Skin epidermis (tissue), 12 donors: ENCODE results near the gene SYNE1.
"Not testable (repeated sequence)": the region's sequence is repeated elsewhere in the genome, so short reads cannot be mapped to it uniquely, and the experiment has no call there.

Source experiments
- H3K27ac ChIP-seq, 21 experiments: fragments of 200-600 bp; sonication (generic) in 11 of 21; one replicate each; pipeline ENCODE4 v1.5.0; 2020; ENCODE audit warnings: mild to moderate bottlenecking in 3 of 21, inconsistent platforms in 2 of 21, moderate library complexity in 2 of 21
- H3K4me3 ChIP-seq, 7 experiments: fragments of 200-600 bp; sonication (generic) in 2 of 7; one replicate each; pipeline ENCODE4 v1.5.0; 2020; ENCODE audit warnings: inconsistent platforms in 2 of 7, mild to moderate bottlenecking in 2 of 7, moderate library complexity in 1 of 7

Gene SYNE1

DNA sequence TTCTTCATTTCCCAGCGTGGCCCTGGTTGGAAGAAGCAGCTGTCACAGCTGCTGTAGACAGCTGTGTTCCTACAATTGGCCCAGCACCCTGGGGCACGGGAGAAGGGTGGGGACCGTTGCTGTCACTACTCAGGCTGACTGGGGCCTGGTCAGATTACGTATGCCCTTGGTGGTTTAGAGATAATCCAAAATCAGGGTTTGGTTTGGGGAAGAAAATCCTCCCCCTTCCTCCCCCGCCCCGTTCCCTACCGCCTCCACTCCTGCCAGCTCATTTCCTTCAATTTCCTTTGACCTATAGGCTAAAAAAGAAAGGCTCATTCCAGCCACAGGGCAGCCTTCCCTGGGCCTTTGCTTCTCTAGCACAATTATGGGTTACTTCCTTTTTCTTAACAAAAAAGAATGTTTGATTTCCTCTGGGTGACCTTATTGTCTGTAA, 537.0 kb downstream of the SYNE1 start:
- peak overlapping the region in 14 of 21 experiments; percentile 1 to 69 (median 33) for H3K27ac ChIP-seq
- H3K4me3 ChIP-seq, result no peak overlapping the region

DNA sequence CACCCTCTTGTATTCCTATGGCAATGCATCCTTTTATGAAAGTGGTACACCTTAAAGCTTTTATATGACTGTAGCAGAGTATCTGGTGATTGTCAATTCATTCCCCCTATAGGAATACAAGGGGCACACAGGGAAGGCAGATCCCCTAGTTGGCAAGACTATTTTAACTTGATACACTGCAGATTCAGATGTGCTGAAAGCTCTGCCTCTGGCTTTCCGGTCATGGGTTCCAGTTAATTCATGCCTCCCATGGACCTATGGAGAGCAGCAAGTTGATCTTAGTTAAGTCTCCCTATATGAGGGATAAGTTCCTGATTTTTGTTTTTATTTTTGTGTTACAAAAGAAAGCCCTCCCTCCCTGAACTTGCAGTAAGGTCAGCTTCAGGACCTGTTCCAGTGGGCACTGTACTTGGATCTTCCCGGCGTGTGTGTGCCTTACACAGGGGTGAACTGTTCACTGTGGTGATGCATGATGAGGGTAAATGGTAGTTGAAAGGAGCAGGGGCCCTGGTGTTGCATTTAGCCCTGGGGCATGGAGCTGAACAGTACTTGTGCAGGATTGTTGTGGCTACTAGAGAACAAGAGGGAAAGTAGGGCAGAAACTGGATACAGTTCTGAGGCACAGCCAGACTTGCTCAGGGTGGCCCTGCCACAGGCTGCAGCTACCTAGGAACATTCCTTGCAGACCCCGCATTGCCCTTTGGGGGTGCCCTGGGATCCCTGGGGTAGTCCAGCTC, 537.5 kb downstream of the SYNE1 start:
- H3K27ac ChIP-seq, result peak overlapping the region in 14 of 21 experiments; percentile 1 to 69 (median 28)
- no peak overlapping the region for H3K4me3 ChIP-seq

DNA sequence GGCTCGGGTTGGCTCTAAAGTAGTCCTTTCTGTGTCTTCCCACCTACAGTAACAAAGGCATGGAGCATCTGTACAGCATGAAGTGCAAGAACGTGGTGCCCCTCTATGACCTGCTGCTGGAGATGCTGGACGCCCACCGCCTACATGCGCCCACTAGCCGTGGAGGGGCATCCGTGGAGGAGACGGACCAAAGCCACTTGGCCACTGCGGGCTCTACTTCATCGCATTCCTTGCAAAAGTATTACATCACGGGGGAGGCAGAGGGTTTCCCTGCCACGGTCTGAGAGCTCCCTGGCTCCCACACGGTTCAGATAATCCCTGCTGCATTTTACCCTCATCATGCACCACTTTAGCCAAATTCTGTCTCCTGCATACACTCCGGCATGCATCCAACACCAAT, 538.5 kb downstream of the SYNE1 start:
- Histone ChIP-seq H3K4me3 (no peak overlapping the region), H3K27ac (no peak overlapping the region)

DNA sequence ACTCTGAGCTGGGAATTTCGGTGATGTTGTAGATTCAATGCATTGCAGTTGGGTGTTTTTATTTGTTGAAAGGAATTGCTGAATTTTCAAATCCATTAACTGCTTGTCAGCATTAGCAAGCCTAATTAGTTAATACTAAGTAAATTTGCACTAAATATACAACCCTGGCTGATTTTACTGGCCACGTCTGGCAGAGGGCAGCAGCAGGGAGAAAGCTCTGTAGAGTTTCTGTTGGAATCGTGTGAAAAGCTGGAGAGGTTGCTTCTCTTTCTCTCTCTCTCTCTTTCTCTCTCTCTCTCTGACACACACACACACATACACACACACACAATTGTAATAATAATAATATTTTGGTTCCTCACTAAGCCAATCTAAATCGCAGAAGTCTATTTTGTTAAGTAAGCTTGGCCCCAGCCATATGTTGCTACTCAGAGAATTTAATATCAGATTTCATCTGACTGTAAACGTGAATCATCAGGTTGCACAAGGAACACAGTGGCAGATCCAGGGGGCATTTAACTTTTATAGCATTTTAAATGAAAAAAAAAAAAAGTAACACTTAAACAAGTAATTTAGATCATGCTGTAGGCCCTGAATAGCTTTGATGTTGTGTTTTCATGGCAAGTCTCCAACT, 540.2 kb downstream of the SYNE1 start:
- Histone ChIP-seq H3K4me3 (no peak overlapping the region), H3K27ac (peak overlapping the region in 9 of 21 experiments; percentile 18 to 75 (median 39))

DNA sequence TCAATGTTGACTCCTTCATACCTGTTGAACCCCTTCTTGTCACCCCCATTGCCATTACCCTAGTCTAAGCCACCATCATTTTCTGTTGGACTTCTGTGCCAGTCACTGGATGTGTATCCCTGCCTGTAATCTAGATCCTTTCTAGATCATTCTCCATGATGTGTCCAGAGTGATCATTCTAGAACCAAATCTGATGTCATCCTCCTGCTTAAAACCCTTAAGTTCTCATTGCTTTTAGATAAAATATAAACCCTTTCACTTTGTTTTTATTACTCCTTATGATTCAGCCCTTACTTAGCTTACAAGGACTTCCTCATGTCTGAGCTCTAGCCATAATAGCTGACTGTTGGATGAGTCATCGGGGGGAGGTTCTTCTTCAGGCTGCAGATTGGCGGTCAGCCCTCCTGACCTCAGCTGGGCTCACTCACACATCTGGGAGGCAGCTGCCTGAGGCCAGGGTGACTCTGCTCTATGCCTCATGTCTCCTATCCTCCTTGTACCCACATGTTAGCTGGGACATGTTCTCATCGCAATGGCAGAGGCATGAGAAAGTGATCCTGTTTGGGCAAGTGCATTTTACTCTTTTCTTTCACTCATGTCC, 542.1 kb downstream of the SYNE1 start:
- peak overlapping the region in 12 of 21 experiments; percentile 24 to 80 (median 56) for H3K27ac ChIP-seq
- no peak overlapping the region for H3K4me3 ChIP-seq

DNA sequence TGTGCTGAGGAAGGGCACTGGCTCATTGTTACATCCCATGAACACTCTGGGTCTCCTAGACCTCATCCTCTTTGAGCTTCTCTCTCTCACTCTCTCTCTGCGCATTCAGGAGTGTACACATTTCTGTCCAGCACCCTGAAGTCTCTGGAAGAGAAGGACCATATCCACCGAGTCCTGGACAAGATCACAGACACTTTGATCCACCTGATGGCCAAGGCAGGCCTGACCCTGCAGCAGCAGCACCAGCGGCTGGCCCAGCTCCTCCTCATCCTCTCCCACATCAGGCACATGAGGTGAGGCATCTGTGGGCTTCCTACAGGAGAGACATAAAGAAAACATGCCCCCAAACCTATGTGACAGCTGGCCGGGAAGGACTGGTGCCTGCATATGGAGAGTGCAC, 542.9 kb downstream of the SYNE1 start:
- no peak overlapping the region for H3K4me3 ChIP-seq
- H3K27ac ChIP-seq, result peak overlapping the region in 4 of 21 experiments; percentile 37 to 80 (median 63)

DNA sequence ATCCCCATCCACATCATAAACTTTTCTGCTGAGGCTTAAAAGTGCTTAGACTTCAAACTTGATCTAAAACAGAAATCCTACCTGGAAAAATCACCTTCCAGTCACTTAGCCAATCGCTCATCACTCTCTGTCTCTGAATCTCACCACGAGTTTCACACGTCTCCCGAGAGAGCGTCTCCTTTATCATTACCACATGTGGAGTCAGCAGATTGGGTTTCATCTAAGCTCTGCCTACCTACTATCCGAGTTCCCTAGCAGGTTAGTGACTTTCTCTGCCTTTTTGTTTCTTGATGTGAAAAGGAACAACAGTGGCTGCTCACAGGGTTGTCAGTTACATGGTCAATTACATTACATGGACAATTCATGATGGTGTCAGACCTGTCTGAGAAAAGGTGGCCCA, 543.5 kb downstream of the SYNE1 start:
- Histone ChIP-seq H3K27ac (no peak overlapping the region), H3K4me3 (no peak overlapping the region)

DNA sequence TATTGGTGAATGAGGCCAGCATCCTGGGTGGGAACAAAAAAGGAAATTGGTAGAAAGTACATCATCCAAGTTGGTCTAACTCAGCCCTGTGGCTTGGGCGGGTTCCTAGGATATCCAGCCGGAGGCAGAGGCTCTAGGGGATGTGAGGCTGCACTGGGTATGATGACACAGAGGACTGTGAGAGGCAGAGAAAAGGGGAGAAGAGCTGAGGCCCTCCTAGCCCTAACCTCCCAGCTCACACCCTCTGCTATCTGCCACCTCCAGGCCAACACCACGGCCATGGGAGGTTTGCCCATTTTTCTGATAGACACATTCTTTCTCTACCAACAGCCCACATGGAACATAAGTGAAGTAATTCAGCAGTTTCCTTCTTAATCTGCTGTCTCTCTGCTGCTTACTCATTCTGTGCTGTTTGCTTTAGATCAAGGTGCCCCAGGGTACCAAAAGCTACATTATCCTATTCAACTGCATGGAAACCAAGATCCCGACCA, 545.3 kb downstream of the SYNE1 start:
- peak overlapping the region in 1 of 21 experiments; percentile 6 for H3K27ac ChIP-seq
- H3K4me3 ChIP-seq, result no peak overlapping the region

DNA sequence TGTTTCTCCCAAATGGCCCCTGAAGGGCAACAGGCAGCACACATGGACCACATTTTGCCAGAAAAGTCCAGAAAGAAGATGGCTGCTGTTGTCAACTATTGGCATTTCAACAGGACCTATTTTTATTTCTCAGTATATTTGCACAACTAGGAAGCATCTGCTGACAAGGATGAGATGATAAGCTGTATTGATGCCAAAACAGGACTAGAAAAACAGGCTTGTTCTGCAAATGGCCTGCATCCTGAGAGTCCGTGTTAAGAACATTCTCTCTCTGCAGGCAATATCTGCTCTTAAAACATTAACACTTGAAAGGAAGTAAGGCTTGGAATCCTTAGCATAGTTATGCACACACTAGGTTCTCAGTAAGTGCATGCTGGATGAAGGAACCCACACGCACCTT, 546.0 kb downstream of the SYNE1 start:
- Histone ChIP-seq H3K27ac (no peak overlapping the region), H3K4me3 (no peak overlapping the region)

DNA sequence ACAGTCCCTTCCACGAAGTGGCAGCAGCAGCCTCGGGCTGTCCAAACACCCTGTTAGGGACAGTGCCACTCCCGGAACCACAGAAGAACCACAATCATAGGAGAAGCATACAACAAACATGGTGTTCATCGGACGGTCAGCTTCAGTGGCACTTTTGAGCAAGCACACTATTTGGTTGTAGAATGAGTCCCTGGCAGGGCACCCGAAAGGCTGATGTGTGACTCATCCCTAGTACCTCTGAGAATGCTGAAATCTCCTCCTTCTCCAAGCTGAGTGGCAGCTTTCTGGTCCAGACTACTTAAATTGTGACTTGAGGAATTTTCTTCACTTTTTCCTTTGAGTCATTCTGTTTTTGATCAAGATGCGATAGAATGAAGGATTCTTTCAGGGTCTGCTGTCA, 547.2 kb downstream of the SYNE1 start:
- no peak overlapping the region for H3K4me3 ChIP-seq
- no peak overlapping the region for H3K27ac ChIP-seq

DNA sequence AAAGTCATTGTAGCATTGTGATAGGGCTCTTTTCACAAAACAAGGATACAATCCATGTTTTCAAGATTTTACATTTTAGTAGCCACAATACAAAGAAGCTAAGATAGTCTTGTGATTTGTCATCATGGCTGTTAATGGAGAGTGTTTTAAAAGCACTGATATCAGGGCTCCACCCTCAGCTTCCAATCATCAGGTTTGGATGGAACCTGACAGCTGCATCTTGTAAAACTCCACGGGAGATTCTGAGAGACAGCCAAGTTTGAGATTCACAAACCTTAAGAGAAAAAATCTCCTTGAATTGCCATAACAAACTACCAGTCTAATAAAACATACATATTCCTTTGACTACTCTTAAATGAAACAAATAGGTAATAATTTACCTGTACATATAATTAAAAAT, 549.5 kb downstream of the SYNE1 start:
- Histone ChIP-seq H3K27ac (no peak overlapping the region), H3K4me3 (no peak overlapping the region)

DNA sequence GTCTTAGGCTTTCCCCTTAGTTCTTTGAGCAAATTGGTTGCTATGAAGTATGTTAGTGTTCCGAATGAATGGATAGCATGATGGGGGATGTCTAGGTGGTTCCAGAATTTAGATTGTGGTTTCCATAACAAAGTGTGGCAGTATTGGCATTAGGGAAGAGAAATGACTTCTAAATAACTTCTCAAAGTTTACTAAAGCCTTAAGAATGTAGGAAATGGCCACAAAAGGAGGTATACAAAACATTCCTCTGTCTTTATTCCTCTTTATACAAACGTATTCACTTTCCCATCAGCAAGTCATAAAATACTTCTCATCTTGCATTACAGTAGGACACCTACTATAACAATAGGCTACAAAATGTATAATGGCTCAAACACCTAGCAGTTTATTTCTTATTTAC, 550.1 kb downstream of the SYNE1 start:
- Histone ChIP-seq H3K4me3 (no peak overlapping the region), H3K27ac (no peak overlapping the region)

DNA sequence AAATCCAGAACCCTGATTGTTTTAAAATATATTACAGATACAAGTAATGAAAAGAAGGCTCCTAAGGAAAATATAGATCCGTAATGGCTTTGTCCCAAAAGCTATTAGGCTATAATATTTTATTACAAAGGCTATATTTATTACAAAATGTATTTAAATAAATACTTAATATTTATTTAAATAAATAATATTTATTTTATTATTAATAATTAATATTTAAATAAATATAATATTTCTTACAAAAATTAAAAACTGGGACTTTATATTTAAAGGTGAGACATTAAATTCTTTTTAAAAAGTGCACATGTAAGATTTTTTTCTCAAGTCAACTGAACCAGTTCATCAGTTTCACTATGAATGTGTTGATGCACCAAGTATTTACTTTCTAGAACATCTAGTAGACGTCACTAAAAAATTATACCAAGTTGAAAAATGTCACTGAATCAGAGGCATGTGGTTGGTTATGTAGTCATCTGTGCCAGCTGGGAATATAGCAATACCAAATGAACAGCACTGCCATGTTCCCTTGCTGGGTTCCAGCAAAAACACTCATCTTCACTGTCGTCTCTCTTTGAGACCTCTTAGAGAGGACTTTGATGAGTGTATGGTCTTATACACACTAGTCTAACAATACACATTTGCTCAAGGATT, 550.8 kb downstream of the SYNE1 start:
- no peak overlapping the region for H3K4me3 ChIP-seq
- no peak overlapping the region for H3K27ac ChIP-seq

DNA sequence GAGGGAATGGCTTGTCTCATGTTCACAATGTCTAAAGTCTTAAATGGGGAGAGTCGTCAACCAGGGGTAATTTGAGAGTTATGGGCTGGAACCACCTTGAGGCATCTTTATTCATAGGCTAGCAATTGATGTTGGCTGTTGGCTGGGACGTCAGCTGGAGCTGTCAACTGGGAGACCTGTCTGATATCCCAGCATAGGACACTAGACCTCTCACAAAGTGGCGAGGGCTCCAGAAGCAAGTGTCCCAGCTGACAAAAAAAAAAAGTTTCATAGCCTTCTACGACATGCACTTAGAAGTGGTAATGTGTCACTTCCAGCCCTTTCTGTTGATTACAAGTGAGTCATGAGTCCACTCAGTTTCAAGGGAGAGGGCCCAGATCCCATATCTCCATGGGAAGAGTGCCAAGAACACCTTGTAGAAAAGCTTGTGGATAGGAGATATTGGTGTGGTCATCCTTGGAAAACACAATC, 551.7 kb downstream of the SYNE1 start:
- Histone ChIP-seq H3K27ac (no peak overlapping the region), H3K4me3 (no peak overlapping the region)

DNA sequence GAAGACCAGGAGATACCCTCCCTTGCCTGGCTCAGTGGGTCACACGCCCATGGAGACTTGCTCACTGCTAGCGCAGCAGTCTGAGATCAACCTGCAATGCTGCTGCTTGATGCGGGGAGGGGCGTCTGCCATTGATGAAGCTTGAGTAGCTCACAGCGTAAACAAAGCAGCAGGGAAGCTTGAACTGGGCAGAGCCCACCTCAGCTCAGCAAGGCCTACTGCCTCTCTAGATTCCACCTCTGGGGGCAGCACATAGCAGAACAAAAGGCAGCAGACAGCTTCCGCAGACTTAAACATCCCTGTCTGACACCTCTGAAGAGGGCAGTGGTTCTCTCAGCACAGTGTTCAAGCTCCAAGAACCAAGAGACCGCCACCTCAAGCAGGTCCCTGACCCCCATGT, 558.4 kb downstream of the SYNE1 start:
- Histone ChIP-seq H3K27ac (no peak overlapping the region), H3K4me3 (no peak overlapping the region)

DNA sequence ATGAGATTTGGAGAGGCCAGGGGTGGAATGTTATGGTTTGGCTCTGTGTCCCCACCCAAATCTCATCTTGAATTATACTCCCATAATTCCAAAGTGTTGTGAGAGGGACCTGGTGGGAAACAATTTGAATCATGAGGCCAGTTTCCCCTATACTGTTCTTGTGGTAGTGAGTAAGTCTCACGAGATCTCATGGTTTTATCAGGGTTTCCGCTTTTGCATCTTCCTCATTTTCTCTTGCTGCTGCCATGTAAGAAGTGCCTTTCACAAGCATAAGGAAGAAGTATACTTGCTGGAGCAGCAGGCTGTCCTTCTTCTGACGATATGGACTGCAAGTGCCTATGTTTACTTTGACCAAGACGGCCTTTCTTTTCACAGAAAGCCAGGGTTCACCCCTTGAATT, 559.2 kb downstream of the SYNE1 start:
- Histone ChIP-seq H3K4me3 (no peak overlapping the region), H3K27ac (no peak overlapping the region)

DNA sequence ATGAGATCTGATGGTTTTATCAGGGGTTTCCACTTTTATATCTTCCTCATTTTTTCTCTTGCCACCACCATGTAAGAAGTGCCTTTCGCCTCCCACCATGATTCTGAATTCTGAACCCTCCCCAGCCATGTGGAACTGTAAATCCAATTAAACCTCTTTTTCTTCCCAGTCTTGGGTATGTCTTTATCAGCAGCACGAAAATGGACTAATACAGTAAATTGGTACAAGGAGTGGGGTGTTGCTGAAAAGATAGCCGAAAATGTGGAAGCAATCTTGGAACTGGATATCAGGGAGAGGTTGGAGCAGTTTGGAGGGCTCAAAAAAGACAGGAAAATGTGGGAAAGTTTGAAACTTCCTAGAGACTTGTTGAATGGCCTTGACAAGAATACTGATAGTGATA, 560.9 kb downstream of the SYNE1 start:
- H3K27ac ChIP-seq, H3K4me3 ChIP-seq: not testable (repeated sequence)

DNA sequence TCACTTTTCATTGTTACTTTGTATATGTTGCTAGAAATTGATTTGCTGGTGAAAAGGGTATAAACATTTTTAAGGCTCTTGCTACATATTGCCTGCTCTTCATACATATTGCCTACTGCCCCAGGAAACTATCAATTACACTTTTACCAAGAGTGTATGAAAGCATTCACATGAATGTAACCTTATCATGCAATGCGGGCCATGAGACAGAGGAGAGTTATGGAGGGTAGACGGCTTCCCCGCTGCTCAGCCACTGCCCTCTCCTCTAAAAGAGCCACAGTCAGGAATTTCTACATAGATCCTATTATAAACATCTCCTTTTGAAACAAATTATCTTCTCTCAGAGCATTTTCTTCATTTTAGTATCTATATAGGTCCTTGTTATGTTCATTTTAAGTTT, 565.3 kb downstream of the SYNE1 start:
- Histone ChIP-seq H3K27ac (no peak overlapping the region), H3K4me3 (no peak overlapping the region)
